Choroid plexus epithelial cell (primary cell): ENCODE measurements around the gene ATN1.

Source experiments
- DNase-seq: peaks from one replicate; pipeline ENCODE4 v3.0.0-alpha.2; 2010; ENCODE audit warnings: low read depth
- H3K4me3 ChIP-seq: 2 replicates; pipeline ENCODE4 v1.5.1; 2011; ENCODE audit warnings: low read depth, mild to moderate bottlenecking, control low read depth, low read length, moderate library complexity
- TF ChIP-seq, protein P1 (sequence below): conservative IDR thresholded peaks from 2 replicates; pipeline ENCODE4 v1.5.1; 2011; ENCODE audit warnings: low read depth, mild to moderate bottlenecking, control low read depth, inconsistent platforms, low read length, moderate library complexity

The ATN1 gene

DNA sequence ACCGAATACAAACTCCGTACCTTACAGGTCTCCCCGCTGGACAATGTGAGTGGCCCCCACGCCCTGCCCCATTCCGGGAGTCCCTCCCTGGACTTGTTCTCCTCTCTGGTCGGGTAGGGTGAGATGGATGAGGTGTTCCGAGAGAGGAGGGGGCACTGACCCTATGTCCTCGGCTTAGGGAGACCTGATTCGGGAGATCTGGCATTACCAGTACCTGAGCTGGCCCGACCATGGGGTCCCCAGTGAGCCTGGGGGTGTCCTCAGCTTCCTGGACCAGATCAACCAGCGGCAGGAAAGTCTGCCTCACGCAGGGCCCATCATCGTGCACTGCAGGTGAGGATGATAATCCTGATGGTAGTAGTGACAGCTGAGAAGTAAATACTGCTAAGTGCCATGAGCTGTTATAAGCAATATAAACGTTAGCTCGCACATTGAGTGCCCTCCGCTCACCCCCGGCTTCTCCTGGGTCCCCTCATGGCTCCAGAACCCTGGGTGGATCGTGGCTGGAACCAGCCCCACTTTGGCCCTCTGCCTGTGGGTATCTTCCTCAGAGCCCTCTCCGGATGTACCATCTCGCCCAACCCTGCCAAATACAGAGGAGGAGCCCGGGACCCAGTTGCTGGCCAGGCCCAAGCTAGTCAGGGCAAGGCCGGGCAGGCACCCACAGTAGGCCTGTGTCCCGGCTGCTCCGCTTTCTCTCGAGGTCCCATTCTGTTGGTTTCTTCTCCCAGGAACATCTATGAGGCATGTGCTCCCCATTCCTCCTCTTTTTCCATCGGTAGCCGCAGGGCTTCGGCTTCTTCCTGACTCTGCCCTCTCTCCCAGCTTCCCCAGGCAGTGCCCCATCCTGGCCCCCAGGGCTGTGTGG, 30.2 kb downstream of the ATN1 start:
- DNase-seq, result no peak
- TF ChIP-seq, protein P1, sequence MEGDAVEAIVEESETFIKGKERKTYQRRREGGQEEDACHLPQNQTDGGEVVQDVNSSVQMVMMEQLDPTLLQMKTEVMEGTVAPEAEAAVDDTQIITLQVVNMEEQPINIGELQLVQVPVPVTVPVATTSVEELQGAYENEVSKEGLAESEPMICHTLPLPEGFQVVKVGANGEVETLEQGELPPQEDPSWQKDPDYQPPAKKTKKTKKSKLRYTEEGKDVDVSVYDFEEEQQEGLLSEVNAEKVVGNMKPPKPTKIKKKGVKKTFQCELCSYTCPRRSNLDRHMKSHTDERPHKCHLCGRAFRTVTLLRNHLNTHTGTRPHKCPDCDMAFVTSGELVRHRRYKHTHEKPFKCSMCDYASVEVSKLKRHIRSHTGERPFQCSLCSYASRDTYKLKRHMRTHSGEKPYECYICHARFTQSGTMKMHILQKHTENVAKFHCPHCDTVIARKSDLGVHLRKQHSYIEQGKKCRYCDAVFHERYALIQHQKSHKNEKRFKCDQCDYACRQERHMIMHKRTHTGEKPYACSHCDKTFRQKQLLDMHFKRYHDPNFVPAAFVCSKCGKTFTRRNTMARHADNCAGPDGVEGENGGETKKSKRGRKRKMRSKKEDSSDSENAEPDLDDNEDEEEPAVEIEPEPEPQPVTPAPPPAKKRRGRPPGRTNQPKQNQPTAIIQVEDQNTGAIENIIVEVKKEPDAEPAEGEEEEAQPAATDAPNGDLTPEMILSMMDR, result no peak
- no peak overlapping the region for H3K4me3 ChIP-seq

DNA sequence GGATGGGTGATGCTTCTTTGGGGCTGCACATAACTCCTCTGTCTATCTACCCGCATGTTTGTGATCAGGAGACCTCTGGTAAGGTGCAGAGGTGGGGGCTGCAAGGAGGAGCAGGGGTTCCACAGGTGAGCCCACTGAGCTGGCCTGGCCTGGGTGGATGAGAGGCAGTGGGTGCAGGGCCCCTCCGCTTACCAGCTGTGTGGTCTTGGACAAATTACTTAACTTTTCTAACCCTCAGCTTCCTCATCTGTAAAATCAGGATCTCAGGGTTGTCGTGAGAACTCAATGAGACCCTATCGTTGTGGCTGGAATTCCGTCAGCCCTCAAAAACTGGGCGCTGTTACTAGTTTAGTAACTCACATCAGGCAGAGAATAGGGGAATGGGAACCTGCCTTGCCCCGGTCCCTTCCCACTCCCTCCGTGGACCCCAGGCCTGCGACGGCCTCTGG, 30.9 kb downstream of the ATN1 start:
- DNase-seq, result no peak
- TF ChIP-seq, protein P1, result no peak
- H3K4me3 ChIP-seq, result no peak overlapping the region

DNA sequence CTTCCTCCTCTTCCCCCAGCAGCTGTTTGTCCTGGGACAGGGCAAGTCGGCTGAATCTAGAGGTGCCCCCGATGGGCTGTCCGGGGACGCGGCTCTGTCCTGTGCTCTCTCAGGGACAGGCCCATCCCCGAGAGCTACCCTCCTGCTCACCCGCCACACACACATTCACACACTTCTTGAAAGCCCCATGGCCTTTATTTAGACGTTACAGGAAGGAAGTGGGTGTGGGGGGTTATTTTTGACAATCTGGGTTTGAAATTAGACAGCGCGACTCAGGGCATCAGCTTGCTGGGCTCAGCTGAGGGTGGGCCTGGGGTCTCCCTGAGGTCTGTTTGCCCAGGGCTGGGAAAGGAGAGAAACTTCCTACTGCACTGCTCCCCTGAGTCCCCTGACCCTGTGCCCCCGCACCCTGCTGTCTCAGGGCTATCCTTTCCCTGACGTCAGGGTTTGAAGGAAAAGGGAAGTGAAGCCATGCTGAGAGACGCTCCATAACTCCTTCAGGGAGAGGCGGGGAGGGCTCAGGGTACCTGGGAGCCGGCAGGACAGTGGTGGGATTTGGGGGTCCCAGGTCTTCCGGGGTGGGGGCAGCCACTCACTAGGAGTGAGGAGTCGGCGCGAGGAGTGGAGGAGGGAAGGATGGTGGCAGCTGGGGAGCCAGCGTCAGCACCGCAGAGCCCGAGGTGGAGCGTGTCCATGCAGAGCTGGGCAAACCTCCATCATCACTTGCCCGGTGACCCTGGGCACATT, 31.5 kb downstream of the ATN1 start:
- H3K4me3 ChIP-seq, result no peak overlapping the region
- DNase-seq, result no peak
- TF ChIP-seq, protein P1, result no peak

DNA sequence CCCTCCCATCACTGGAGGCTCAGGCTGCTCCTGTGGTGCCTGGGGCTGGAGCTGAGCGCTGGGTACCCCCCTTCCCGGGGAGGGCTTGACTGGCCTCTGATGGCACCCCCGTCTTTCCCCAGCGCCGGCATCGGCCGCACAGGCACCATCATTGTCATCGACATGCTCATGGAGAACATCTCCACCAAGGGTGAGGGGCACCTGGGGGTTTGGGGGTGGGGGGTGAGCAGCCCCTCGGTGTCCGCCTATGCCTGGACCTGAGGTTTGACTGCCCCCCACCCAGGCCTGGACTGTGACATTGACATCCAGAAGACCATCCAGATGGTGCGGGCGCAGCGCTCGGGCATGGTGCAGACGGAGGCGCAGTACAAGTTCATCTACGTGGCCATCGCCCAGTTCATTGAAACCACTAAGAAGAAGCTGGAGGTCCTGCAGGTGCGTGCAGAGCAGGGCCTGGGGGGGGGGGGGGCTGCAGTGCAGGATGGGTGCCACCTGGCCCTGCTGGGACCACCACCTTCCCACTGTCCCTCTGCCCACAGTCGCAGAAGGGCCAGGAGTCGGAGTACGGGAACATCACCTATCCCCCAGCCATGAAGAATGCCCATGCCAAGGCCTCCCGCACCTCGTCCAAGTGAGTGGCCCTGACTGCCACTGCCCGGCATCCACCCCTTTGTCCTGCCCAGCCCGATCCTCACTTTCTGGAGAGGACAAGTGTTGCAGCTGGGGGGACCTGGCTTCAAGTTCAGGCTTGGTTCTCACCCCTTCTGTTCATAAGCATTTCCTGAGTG, 32.2 kb downstream of the ATN1 start:
- TF ChIP-seq, protein P1, result no peak
- no peak for DNase-seq
- H3K4me3 ChIP-seq, result no peak overlapping the region

DNA sequence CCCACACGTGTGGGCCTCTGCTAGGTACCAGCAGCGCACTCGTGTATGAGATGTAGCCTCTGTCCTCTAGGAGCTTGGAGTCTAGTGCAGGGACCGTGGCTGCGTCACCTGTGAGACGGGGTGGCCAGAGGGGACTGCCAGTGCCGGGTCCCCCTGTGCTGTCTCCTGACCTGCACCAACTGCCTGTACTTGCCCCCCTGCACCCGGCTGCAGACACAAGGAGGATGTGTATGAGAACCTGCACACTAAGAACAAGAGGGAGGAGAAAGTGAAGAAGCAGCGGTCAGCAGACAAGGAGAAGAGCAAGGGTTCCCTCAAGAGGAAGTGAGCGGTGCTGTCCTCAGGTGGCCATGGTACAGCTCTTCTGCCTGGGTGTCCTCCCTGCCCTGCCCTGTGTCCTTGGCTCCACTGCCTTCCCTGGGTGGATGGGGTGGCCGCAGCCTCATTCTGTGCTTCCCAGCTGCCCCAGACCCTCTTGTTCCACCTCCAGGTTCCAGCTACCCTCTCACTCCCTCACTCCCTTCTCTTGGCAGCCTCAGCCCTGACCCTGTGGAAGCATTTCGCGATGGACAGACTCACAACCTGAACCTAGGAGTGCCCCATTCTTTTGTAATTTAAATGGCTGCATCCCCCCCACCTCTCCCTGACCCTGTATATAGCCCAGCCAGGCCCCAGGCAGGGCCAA, 33.0 kb downstream of the ATN1 start:
- TF ChIP-seq, protein P1, result peak; percentile 62
- H3K4me3 ChIP-seq, result no peak overlapping the region
- DNase-seq, result peak; percentile 79

DNA sequence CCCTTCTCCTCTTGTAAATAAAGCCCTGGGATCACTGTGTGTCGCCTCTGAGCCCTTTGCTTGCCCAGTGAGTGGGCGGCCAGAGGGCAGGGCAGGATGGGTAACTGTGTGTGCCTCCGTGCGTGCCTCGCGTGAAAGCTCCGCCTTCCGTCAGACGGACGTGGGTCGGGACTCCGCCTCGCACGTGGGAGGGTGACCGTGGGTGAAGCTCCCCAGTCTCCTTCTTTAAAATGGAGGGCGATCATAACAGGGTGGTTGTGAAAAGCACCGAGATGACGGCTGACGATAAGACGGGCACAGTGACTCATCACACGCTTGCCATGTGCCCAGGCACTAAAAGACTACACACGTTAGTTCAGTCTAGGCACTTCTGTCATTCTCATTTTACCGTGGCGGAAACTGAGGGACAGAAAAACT, 33.5 kb downstream of the ATN1 start:
- H3K4me3 ChIP-seq, result no peak overlapping the region
- no peak for DNase-seq
- TF ChIP-seq, protein P1, result no peak
